Suprapubic skin (tissue), 3 donors: ENCODE results near the gene FBLN1.

Experiments used
- POLR2A ChIP-seq, 2 donors: fragments of 450-650 bp; IDR thresholded peaks; one replicate each; pipeline ENCODE4 v1.6.1; 2017; ENCODE audit warnings: antibody characterized with exemption in 2 of 2, mild to moderate bottlenecking in 2 of 2, moderate library complexity in 2 of 2
- TF ChIP-seq, protein P1 (sequence below), 2 donors: fragments of 200-600 bp in 1 of 2; fragments of 450-650 bp in 1 of 2; sonication (generic) in 1 of 2; IDR thresholded peaks; one replicate each; pipeline ENCODE4 v1.5.1; 2016 to 2019; ENCODE audit warnings: antibody characterized with exemption in 2 of 2, mild to moderate bottlenecking in 1 of 2, moderate library complexity in 1 of 2

DNA sequence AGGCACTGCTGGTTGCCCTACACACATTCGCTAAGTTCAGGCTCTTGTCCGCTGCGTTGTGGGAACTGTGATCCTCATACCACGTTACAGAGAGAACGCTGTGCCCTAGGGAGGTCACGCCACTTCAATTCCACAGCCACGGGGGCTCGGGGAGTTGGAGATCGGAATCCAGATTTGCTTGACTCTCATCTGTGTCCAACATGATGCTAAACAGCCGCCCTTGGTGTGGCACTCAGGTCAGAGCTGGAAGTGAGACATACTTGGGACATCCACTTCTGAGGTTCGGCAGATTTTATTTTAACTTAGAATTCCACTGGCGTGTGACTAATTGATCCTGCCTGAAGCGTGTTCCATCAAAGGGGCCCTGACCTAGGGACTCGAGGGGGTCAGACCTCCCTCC is 47.5 kb upstream of the FBLN1 start:
- TF ChIP-seq, protein P1, sequence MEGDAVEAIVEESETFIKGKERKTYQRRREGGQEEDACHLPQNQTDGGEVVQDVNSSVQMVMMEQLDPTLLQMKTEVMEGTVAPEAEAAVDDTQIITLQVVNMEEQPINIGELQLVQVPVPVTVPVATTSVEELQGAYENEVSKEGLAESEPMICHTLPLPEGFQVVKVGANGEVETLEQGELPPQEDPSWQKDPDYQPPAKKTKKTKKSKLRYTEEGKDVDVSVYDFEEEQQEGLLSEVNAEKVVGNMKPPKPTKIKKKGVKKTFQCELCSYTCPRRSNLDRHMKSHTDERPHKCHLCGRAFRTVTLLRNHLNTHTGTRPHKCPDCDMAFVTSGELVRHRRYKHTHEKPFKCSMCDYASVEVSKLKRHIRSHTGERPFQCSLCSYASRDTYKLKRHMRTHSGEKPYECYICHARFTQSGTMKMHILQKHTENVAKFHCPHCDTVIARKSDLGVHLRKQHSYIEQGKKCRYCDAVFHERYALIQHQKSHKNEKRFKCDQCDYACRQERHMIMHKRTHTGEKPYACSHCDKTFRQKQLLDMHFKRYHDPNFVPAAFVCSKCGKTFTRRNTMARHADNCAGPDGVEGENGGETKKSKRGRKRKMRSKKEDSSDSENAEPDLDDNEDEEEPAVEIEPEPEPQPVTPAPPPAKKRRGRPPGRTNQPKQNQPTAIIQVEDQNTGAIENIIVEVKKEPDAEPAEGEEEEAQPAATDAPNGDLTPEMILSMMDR (IDR thresholded peaks at IDR 0.05): no peak
- TF ChIP-seq POLR2A (IDR thresholded peaks at IDR 0.05): no peak
